Left ventricle myocardium inferior (tissue), 1 donor: Measurements from ENCODE around the gene KIAA1210. TPM values are rescaled to one million over a fixed set of nuclear protein-coding genes. Genes with fewer than 3 reads are reported as not detected.

ENCODE experiments used
- DNase-seq: peaks from one replicate; pipeline ENCODE4 v3.0.0-alpha.2; 2020
- H3K27ac ChIP-seq: fragments of 200-600 bp; replicated peaks from 2 replicates; pipeline ENCODE4 v1.8.0; 2021
- H3K27me3 ChIP-seq: fragments of 200-600 bp; 2 replicates; pipeline ENCODE4 v1.8.0; 2021; ENCODE audit warnings: low read depth
- H3K36me3 ChIP-seq: fragments of 200-600 bp; 2 replicates; pipeline ENCODE4 v1.8.0; 2021
- H3K4me1 ChIP-seq: fragments of 200-600 bp; 2 replicates; pipeline ENCODE4 v1.8.0; 2021
- H3K4me3 ChIP-seq: fragments of 200-600 bp; 2 replicates; pipeline ENCODE4 v1.8.0; 2021; ENCODE audit warnings: mild to moderate bottlenecking, moderate library complexity
- H3K9me3 ChIP-seq: fragments of 200-600 bp; replicated peaks from 2 replicates; pipeline ENCODE4 v1.8.0; 2021
- CTCF ChIP-seq: fragments of 200-600 bp; IDR thresholded peaks from 2 replicates; pipeline ENCODE4 v1.8.0; 2021; ENCODE audit warnings: antibody characterized with exemption, mild to moderate bottlenecking, borderline replicate concordance
- intact Hi-C: fragments of 100-400 bp; cut with micrococcal nuclease; formaldehyde crosslinking; loops from one replicate; pipeline ENCODE4 v1.11.0; 2022
- total RNA-seq: library from RNA; stranded (reverse); fragmentation: NEBNext Ultra II Directional; extraction: Animal tissue kit (Norgen Biotek cat#: 25700); gene quantifications from one replicate; pipeline ENCODE4 v1.2.1, GENCODE V29; 2021
- donor health status: DM: no; HTN: yes; CAD: no; lungs with severe emphysema.

KIAA1210 gene
- total RNA-seq, 1 donor from 2014 or later = not detected

GRCh38 chrX:119134466-119134865 lies 6.9 kb upstream of the KIAA1210 start:
- no peak for TF ChIP-seq CTCF

GRCh38 chrX:119132961-119133360 lies 5.3 kb upstream of the KIAA1210 start:
- Histone ChIP-seq H3K4me3 (no peak overlapping the region), H3K9me3 (no peaks in the 10 kb centered on the region), H3K36me3 (no peaks in the 10 kb centered on the region), H3K27ac (no peak overlapping the region), H3K27me3 (no peaks in the 10 kb centered on the region), H3K4me1 (no peaks in the 10 kb centered on the region)
- TF ChIP-seq CTCF = no peak
- no peak for DNase-seq
- intact Hi-C loops = no loop called here

More at GRCh38 chrX:119134466-119134865, 6.9 kb upstream of the KIAA1210 start:
- Histone ChIP-seq H3K27me3 (no peaks in the 10 kb centered on the region), H3K4me1 (no peaks in the 10 kb centered on the region), H3K9me3 (no peaks in the 10 kb centered on the region), H3K4me3 (no peak overlapping the region), H3K36me3 (no peaks in the 10 kb centered on the region), H3K27ac (no peak overlapping the region)
- DNase-seq = no peak
- intact Hi-C loops = no loop called here

GRCh38 chrX:119132316-119132715 lies 4.7 kb upstream of the KIAA1210 start:
- intact Hi-C loops = no loop called here
- no peak for TF ChIP-seq CTCF

GRCh38 chrX:119130911-119131310 lies 3.3 kb upstream of the KIAA1210 start:
- intact Hi-C loops = no loop called here
- H3K4me3 ChIP-seq = no peak overlapping the region

More at GRCh38 chrX:119132316-119132715, 4.7 kb upstream of the KIAA1210 start:
- DNase-seq = no peak
- H3K9me3 ChIP-seq = no peaks in the 10 kb centered on the region
- H3K27me3 ChIP-seq = no peaks in the 10 kb centered on the region
- H3K36me3 ChIP-seq = no peaks in the 10 kb centered on the region
- H3K4me1 ChIP-seq = no peaks in the 10 kb centered on the region
- H3K4me3 ChIP-seq = no peak overlapping the region
- H3K27ac ChIP-seq = no peak overlapping the region

GRCh38 chrX:119121341-119121740 lies 6.3 kb downstream of the KIAA1210 start:
- TF ChIP-seq CTCF = no peak
- no peaks in the 10 kb centered on the region for H3K9me3 ChIP-seq
- DNase-seq = no peak
- H3K27ac ChIP-seq = no peak overlapping the region
- H3K36me3 ChIP-seq = no peaks in the 10 kb centered on the region
- no peaks in the 10 kb centered on the region for H3K27me3 ChIP-seq
- no peak overlapping the region for H3K4me3 ChIP-seq
- intact Hi-C loops = no loop called here
- H3K4me1 ChIP-seq = no peaks in the 10 kb centered on the region

More at GRCh38 chrX:119130911-119131310, 3.3 kb upstream of the KIAA1210 start:
- TF ChIP-seq CTCF = no peak
- Histone ChIP-seq H3K9me3 (no peaks in the 10 kb centered on the region), H3K27ac (no peak overlapping the region), H3K36me3 (no peaks in the 10 kb centered on the region), H3K4me1 (no peaks in the 10 kb centered on the region), H3K27me3 (no peaks in the 10 kb centered on the region)
- DNase-seq = no peak
